Mesenchymal stem cell (in vitro differentiated cells and primary cell): ENCODE results near the gene FCHSD2.

ENCODE experiments used
- DNase-seq: peaks from one replicate; pipeline ENCODE4 v3.0.0-alpha.2; 2013
- H2AFZ ChIP-seq: one replicate; pipeline ENCODE4 v1.6.1; 2013; ENCODE audit warnings: low read depth, mild to moderate bottlenecking, control low read depth, inconsistent platforms, low read length, moderate library complexity
- H2AK5ac ChIP-seq: 2 replicates; pipeline ENCODE4 v1.6.1; 2013; ENCODE audit warnings: low read length, moderate library complexity, mild to moderate bottlenecking, inconsistent platforms; ENCODE audit not compliant: severe bottlenecking
- H2BK120ac ChIP-seq: one replicate; pipeline ENCODE4 v1.6.1; 2013; ENCODE audit warnings: low read depth, mild to moderate bottlenecking, inconsistent platforms, low read length, moderate library complexity
- H2BK12ac ChIP-seq, 2 experiments: one replicate each; pipeline ENCODE4 v1.6.1; 2013; ENCODE audit warnings: inconsistent platforms in 2 of 2, low read length in 2 of 2, mild to moderate bottlenecking in 2 of 2, moderate library complexity in 2 of 2, control low read depth in 1 of 2
- H2BK15ac ChIP-seq: one replicate; pipeline ENCODE4 v1.6.1; 2013; ENCODE audit warnings: mild to moderate bottlenecking, low read depth, inconsistent platforms; ENCODE audit not compliant: poor library complexity, severe bottlenecking
- H2BK5ac ChIP-seq: 2 replicates; pipeline ENCODE4 v1.6.1; 2013; ENCODE audit warnings: low read depth, mild to moderate bottlenecking, low read length, control low read depth, inconsistent platforms; ENCODE audit not compliant: poor library complexity, severe bottlenecking
- H3K14ac ChIP-seq, 2 experiments: one replicate each; pipeline ENCODE4 v1.6.1; 2013; ENCODE audit warnings: inconsistent platforms in 2 of 2, low read length in 2 of 2, control low read depth in 1 of 2, mild to moderate bottlenecking in 1 of 2, moderate library complexity in 1 of 2
- H3K18ac ChIP-seq, 2 experiments: one replicate each; pipeline ENCODE4 v1.6.1; 2013; ENCODE audit warnings: inconsistent platforms in 2 of 2, low read length in 2 of 2, control low read depth in 1 of 2, low read depth in 1 of 2, mild to moderate bottlenecking in 1 of 2
- H3K23ac ChIP-seq, 2 experiments: one replicate each; pipeline ENCODE4 v1.6.1; 2013; ENCODE audit warnings: inconsistent platforms in 2 of 2, low read length in 2 of 2, mild to moderate bottlenecking in 2 of 2, moderate library complexity in 2 of 2, control low read depth in 1 of 2
- H3K27ac ChIP-seq: 2 replicates; pipeline ENCODE4 v1.5.1; 2013; ENCODE audit warnings: mild to moderate bottlenecking, moderate library complexity, low read length, control low read depth, inconsistent platforms; ENCODE audit not compliant: poor library complexity, severe bottlenecking
- H3K27me3 ChIP-seq, 2 experiments: 2 replicates each; pipeline versions ENCODE4 v1.6.1 to v1.7.0; 2013; ENCODE audit warnings: low read length in 2 of 2, mild to moderate bottlenecking in 2 of 2, moderate library complexity in 2 of 2, control low read depth in 1 of 2, inconsistent platforms in 1 of 2; ENCODE audit not compliant: control insufficient read depth in 1 of 2, insufficient read depth in 1 of 2
- H3K36me3 ChIP-seq, 2 experiments: 2 replicates each; pipeline versions ENCODE4 v1.6.1 to v1.7.0; 2013; ENCODE audit warnings: low read length in 2 of 2, control low read depth in 1 of 2, inconsistent platforms in 1 of 2, low read depth in 1 of 2, mild to moderate bottlenecking in 1 of 2; ENCODE audit not compliant: insufficient read depth in 2 of 2, control insufficient read depth in 1 of 2
- H3K4ac ChIP-seq, 2 experiments: one replicate each; pipeline ENCODE4 v1.6.1; 2013; ENCODE audit warnings: inconsistent platforms in 2 of 2, low read length in 2 of 2, mild to moderate bottlenecking in 2 of 2, moderate library complexity in 2 of 2, control low read depth in 1 of 2, low read depth in 1 of 2
- H3K4me1 ChIP-seq: 2 replicates; pipeline ENCODE4 v1.6.1; 2013; ENCODE audit warnings: low read depth, low read length, control low read depth; ENCODE audit not compliant: control insufficient read depth, insufficient read depth
- H3K4me2 ChIP-seq: 2 replicates; pipeline ENCODE4 v1.6.1; 2013; ENCODE audit warnings: low read length, mild to moderate bottlenecking, inconsistent platforms; ENCODE audit not compliant: poor library complexity, severe bottlenecking
- H3K4me3 ChIP-seq, 2 experiments: 2 replicates each; pipeline versions ENCODE4 v1.5.1 to v1.7.0; 2013; ENCODE audit warnings: low read length in 2 of 2, mild to moderate bottlenecking in 2 of 2, control low read depth in 1 of 2, low read depth in 1 of 2; ENCODE audit not compliant: insufficient read depth in 1 of 2
- H3K79me1 ChIP-seq: replicated peaks from 2 replicates; pipeline ENCODE4 v1.6.1; 2013; ENCODE audit warnings: mild to moderate bottlenecking, control low read depth, low read length, inconsistent platforms; ENCODE audit not compliant: poor library complexity, severe bottlenecking
- H3K9ac ChIP-seq: 2 replicates; pipeline ENCODE4 v1.7.0; 2013; ENCODE audit warnings: mild to moderate bottlenecking, low read length, moderate library complexity
- H3K9me3 ChIP-seq: 2 replicates; pipeline ENCODE4 v1.7.0; 2013; ENCODE audit warnings: mild to moderate bottlenecking, low read length; ENCODE audit not compliant: control insufficient read depth
- H4K8ac ChIP-seq: one replicate; pipeline ENCODE4 v1.6.1; 2013; ENCODE audit warnings: inconsistent platforms, mild to moderate bottlenecking, low read length, moderate library complexity
- H4K91ac ChIP-seq: one replicate; pipeline ENCODE4 v1.6.1; 2013; ENCODE audit warnings: mild to moderate bottlenecking, low read length, inconsistent platforms
- WGBS: methylation state at CpG from one replicate; pipeline ENCODE4 v1.1.7; 2013; ENCODE audit warnings: mixed read lengths; 5-methylcytosine and 5-hydroxymethylcytosine counted together

Gene FCHSD2

DNA sequence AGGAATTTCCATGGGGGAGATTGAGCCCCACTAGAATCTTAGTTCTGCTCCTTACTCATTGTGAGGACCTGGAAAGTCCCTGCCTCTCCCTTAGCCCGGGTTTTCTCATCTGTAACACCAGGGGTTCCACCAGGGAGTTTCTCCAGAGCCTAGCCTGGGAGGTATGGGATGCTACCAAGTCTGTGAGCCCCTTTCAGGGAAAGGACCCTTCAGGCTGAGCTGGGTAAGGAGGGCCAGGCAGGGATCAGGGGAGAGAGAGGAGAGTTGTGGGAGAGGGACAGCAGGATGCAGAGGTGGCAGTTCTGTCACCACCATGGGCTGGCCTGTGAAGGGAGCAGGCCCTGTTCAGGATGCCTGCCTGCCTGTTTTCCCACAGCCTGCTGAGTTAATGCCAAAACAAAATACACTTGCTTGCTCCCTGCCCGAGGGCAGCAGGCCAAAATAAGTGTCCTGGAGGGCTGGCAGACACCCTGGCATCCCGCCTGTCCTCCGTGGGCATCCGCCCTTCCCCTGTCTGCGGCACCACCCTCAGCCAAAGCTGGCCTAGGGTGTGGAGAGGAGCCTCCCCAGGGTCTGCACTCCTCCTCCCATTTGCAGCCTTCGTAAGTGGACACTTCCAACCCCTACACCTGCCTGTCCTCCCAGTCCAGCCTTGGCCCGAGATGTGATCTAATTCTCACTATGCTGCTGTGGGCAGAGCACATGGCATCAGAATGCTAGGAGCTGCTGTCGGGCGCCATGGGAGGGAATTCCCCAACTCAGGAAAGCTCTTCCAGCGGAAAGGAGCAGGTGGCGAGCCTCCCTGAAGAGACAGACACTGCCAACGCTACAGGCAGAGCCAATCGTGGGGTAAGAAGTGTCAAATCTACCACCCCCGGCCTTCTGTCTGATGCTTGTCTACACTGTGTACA is 5.9 kb upstream of the FCHSD2 start:
- H3K9me3 ChIP-seq: no peaks in the 10 kb centered on the region
- H3K4me2 ChIP-seq: no peak overlapping the region
- H4K8ac ChIP-seq: no peak overlapping the region
- 88% methylated on average over 10 of the region's 15 CpGs for WGBS
- peak overlapping the region; percentile 31 for H2AK5ac ChIP-seq
- H2AFZ ChIP-seq: peak overlapping the region; percentile 60
- peak overlapping the region in 1 of 2 experiments; percentile 35 for H3K14ac ChIP-seq
- H4K91ac ChIP-seq: peak overlapping the region; percentile 31
- H3K27ac ChIP-seq: peak overlapping the region; percentile 27
- no peak overlapping the region for H3K18ac ChIP-seq
- H3K4me1 ChIP-seq: peaks cover 17% of the 10 kb centered on the region
- no peaks in the 10 kb centered on the region for H3K27me3 ChIP-seq
- no peaks in the 10 kb centered on the region for H3K79me1 ChIP-seq
- no peaks in the 10 kb centered on the region for H3K36me3 ChIP-seq
- H3K9ac ChIP-seq: no peak overlapping the region
- H2BK12ac ChIP-seq: peak overlapping the region in 1 of 2 experiments; percentile 47
- no peak overlapping the region for H3K4ac ChIP-seq
- no peak for DNase-seq
- no peak overlapping the region for H2BK15ac ChIP-seq
- H2BK120ac ChIP-seq: no peak overlapping the region
- no peak overlapping the region for H3K4me3 ChIP-seq
- H3K23ac ChIP-seq: peak overlapping the region in 1 of 2 experiments; percentile 37
- H2BK5ac ChIP-seq: no peak overlapping the region

DNA sequence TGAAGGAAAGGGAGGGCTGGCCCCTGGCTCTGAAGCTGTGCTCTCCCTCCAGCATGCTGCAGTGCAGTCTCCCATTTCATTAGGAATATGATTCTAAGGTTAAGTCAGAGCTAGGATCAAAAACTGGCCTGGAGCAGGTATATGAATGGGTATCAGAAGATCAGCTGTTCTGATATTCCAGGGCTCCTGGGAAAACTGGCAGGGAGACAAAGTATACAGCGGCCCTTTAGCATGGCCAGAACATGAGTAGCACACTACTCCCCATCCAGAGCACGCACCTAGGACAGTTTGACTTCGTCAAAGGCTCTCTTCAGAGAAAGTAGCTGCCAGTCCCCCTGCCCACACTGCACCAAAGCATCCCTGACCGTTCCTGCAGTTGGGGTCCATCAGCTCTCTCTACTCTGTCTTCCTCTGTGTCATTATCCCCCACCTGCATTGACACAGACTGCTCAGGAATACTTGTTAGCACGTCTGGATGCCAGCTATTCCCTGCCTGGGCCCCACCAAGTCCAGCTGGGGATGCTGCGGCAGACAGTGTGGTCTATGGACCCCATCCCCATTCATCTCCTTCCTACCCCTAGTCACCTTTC is 4.0 kb upstream of the FCHSD2 start:
- H3K9me3 ChIP-seq: no peaks in the 10 kb centered on the region
- no peak overlapping the region for H2BK12ac ChIP-seq
- no peak overlapping the region for H3K27ac ChIP-seq
- H3K4me1 ChIP-seq: peaks cover 14% of the 10 kb centered on the region
- 92% methylated on average over 6 of the region's 6 CpGs for WGBS
- no peaks in the 10 kb centered on the region for H3K36me3 ChIP-seq
- H3K4ac ChIP-seq: no peak overlapping the region
- no peak overlapping the region for H2BK5ac ChIP-seq
- H3K4me3 ChIP-seq: no peak overlapping the region
- H4K91ac ChIP-seq: no peak overlapping the region
- H3K27me3 ChIP-seq: no peaks in the 10 kb centered on the region
- no peak overlapping the region for H3K9ac ChIP-seq
- H2BK15ac ChIP-seq: no peak overlapping the region
- no peak overlapping the region for H4K8ac ChIP-seq
- H3K23ac ChIP-seq: no peak overlapping the region
- no peak overlapping the region for H3K18ac ChIP-seq
- no peak overlapping the region for H3K4me2 ChIP-seq
- no peak overlapping the region for H2AK5ac ChIP-seq
- DNase-seq: no peak
- no peak overlapping the region for H3K14ac ChIP-seq
- no peak overlapping the region for H2AFZ ChIP-seq
- no peak overlapping the region for H2BK120ac ChIP-seq
- H3K79me1 ChIP-seq: peaks cover 1% of the 10 kb centered on the region

DNA sequence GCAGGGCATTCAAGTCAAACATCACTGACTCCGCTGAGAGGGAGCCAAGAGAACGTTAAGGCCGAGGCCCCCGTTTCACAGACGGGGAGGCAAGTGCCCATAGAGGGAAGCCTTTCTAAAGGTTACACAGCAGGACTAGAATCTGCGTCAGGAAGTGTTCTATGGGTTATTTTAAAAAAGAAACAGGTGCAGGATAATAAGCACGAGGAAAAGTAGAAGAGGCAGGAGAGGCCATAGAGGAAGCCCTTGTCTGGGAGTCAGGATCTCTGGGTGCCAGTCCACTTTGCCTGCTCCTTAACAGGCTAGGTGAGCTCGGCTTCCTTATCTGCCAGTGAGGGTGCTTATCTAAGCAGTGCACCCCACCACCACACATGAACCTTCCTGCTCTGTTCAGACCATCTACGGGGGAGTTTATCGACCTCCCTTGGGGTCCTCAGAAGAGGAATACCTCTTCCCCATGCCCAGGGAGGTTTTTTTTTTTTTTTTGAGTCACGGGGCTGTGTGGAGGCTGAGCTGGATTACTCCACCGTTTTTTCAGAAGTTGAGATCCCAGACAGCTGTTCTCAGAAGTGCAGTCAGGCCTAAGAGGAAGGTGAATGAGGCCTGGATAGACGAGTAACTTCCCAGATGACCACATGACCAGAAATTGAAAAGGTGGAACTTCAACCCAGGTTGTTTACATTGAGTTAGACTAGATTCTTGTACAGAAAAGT is 1.2 kb upstream of the FCHSD2 start:
- Histone ChIP-seq H2AFZ (peak overlapping the region; percentile 6), H3K36me3 (no peaks in the 10 kb centered on the region), H3K4me2 (peak overlapping the region; percentile 55), H3K79me1 (peaks cover 1% of the 10 kb centered on the region), H4K91ac (no peak overlapping the region), H2BK5ac (no peak overlapping the region), H3K9ac (peak overlapping the region; percentile 92), H3K9me3 (no peaks in the 10 kb centered on the region), H2BK15ac (no peak overlapping the region), H3K14ac (no peak overlapping the region), H2BK12ac (peak overlapping the region in 1 of 2 experiments; percentile 46), H3K4me1 (peaks cover 12% of the 10 kb centered on the region), H2BK120ac (no peak overlapping the region), H3K27ac (peak overlapping the region; percentile 17), H2AK5ac (no peak overlapping the region), H3K18ac (peak overlapping the region in 1 of 2 experiments; percentile 9), H4K8ac (peak overlapping the region; percentile 70), H3K4ac (peak overlapping the region in 1 of 2 experiments; percentile 15), H3K27me3 (no peaks in the 10 kb centered on the region), H3K4me3 (peak overlapping the region; percentile 78 to 93), H3K23ac (no peak overlapping the region)
- 48% methylated on average over 13 of the region's 13 CpGs for WGBS
- peak; percentile 67 for DNase-seq
